CD4-positive, CD25-positive, alpha-beta regulatory T cell (primary cell): Measurements from ENCODE around the gene RRP9. TPM values are rescaled to one million over a fixed set of nuclear protein-coding genes. Genes with fewer than 3 reads are reported as not detected.
A peak's percentile ranks its signal among the peaks of the same experiment; 100 is the strongest.

Experiments used
- ATAC-seq, 2 donors: fragments of 150-1000 bp; cut with Tn5 transposase; one replicate each; pipeline ENCODE4 v1.10.0; 2021; ENCODE audit warnings: low read depth in 2 of 2, moderate number of reproducible peaks in 2 of 2, moderate library complexity in 1 of 2
- DNase-seq, 3 donors: peaks; one replicate each; pipeline versions ENCODE4 v3.0.0 to v3.0.0-alpha.2; 2012 to 2022; ENCODE audit warnings: mixed read lengths in 1 of 3
- H3K27ac ChIP-seq: one replicate; pipeline ENCODE4 v1.7.0; 2013; ENCODE audit warnings: mild to moderate bottlenecking, low read length; ENCODE audit not compliant: insufficient read depth, poor library complexity, severe bottlenecking
- H3K27me3 ChIP-seq: one replicate; pipeline ENCODE4 v1.7.0; 2013; ENCODE audit warnings: low read length; ENCODE audit not compliant: control insufficient read depth, insufficient read depth
- H3K36me3 ChIP-seq: one replicate; pipeline ENCODE4 v1.7.0; 2013; ENCODE audit warnings: mild to moderate bottlenecking, low read length, moderate library complexity; ENCODE audit not compliant: control insufficient read depth, insufficient read depth
- H3K4me1 ChIP-seq: 2 replicates; pipeline ENCODE4 v1.7.0; 2013; ENCODE audit warnings: mild to moderate bottlenecking, low read length; ENCODE audit not compliant: insufficient read depth, control insufficient read depth, poor library complexity, severe bottlenecking
- H3K4me3 ChIP-seq: one replicate; pipeline ENCODE4 v1.7.0; 2013; ENCODE audit warnings: low read depth, mild to moderate bottlenecking, low read length, moderate library complexity
- H3K9me3 ChIP-seq, 2 experiments: 1 replicate in 1 of 2; 2 replicates in 1 of 2; pipeline ENCODE4 v1.7.0; 2013; ENCODE audit warnings: low read length in 2 of 2, mild to moderate bottlenecking in 1 of 2, moderate library complexity in 1 of 2; ENCODE audit not compliant: control insufficient read depth in 2 of 2
- H3K27ac Mint-ChIP-seq, 3 donors: one replicate each; pipeline ENCODE4 v1.8.0; 2020 to 2022; ENCODE audit warnings: mild to moderate bottlenecking in 3 of 3, mixed read lengths in 3 of 3, moderate library complexity in 2 of 3
- H3K27me3 Mint-ChIP-seq: one replicate; pipeline ENCODE4 v1.8.0; 2022; ENCODE audit warnings: mild to moderate bottlenecking, mixed read lengths
- H3K36me3 Mint-ChIP-seq: one replicate; pipeline ENCODE4 v1.8.0; 2020; ENCODE audit warnings: mixed read lengths
- H3K4me1 Mint-ChIP-seq, 4 donors: one replicate each; pipeline ENCODE4 v1.8.0; 2020 to 2022; ENCODE audit warnings: mixed read lengths in 4 of 4, mild to moderate bottlenecking in 1 of 4
- H3K4me3 Mint-ChIP-seq, 4 donors: one replicate each; pipeline ENCODE4 v1.8.0; 2020 to 2022; ENCODE audit warnings: mild to moderate bottlenecking in 4 of 4, mixed read lengths in 4 of 4, moderate library complexity in 3 of 4
- H3K9me3 Mint-ChIP-seq, 7 donors: one replicate each; pipeline ENCODE4 v1.8.0; 2020 to 2022; ENCODE audit warnings: mixed read lengths in 7 of 7, mild to moderate bottlenecking in 3 of 7, moderate library complexity in 2 of 7
- polyA plus RNA-seq, 4 donors: library from polyadenylated mRNA; unstranded; fragments of 300-500 nt; fragmentation: Illumina TruSeq; gene quantifications; one replicate each; pipeline ENCODE4 v1.2.3, GENCODE V29; 2021
- total RNA-seq: library from RNA; stranded (reverse); gene quantifications from one replicate; pipeline ENCODE4 v1.2.3, GENCODE V29; 2022

Gene RRP9
- total and polyA plus RNA-seq, 5 donors from 2014 or later: 11.2 to 25.4 (median 22.2) TPM

DNA sequence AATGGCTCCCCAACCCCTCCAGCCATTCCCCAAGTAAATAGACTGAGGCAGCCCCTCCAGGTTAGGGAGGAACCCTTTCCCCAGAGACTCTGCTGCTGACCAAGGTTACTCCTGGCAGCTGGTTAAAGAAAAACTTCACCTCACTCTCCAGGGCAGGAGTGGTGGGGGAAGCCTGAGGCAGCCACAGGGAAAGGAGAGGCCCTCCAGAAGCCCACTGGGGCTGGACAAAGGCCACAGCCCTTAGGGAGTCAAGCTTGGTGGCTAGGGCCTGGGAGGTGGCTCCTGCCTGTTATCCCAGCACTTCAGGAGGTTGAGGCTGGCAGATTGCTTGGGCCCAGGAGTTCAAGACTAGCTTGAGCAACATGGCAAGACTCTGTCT lies 42.6 kb upstream of the RRP9 start:
- Mint-ChIP-seq H3K9me3 (peaks cover 0 to 1% (median 0%) of the 10 kb centered on the region in 7 donors), H3K27ac (peak overlapping the region; percentile 36 to 98 (median 89)), H3K27me3 (no peaks in the 10 kb centered on the region), H3K4me3 (peak overlapping the region; percentile 48 to 95 (median 94)), H3K36me3 (no peaks in the 10 kb centered on the region), H3K4me1 (peaks cover 8 to 33% (median 19%) of the 10 kb centered on the region in 4 donors)
- Histone ChIP-seq H3K4me3 (no peak overlapping the region), H3K27ac (no peak overlapping the region), H3K36me3 (no peaks in the 10 kb centered on the region), H3K4me1 (peaks cover 30% of the 10 kb centered on the region), H3K9me3 (no peaks in the 10 kb centered on the region), H3K27me3 (no peaks in the 10 kb centered on the region)
- ATAC-seq (no peak), DNase-seq (no peak)

DNA sequence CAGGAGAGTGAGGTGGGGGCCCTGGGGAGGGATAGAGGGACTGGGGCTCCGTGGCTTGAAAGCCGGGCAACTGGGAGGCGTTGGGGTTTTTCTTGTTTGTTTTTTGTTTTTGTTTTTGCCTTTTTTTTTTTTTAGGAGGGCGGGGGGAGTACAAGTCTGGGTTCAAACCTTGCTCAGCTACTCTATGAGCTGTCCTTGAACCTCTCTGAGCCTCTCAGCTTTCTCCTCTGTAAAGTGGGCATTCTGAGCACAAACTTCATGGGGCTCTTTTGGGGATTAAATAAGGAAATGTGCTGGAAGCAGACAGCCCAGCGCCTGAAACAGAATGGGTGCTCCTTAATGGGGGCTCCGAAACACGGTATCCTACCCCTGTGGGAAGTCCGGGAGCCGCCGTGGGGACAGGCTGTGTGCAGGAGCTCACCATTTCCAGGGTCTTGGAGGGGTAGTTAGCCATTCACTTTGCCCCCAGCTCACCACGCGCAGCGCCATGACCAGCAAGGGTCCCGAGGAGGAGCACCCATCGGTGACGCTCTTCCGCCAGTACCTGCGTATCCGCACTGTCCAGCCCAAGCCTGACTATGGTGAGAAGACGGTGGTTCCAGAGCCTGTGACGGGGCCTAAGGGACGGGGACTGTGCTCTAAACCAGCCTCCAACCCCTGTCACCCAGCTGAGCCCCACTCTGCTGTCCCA lies 42.0 kb upstream of the RRP9 start:
- ATAC-seq: peak; percentile 4 to 8
- peaks cover 0 to 1% (median 0%) of the 10 kb centered on the region in 7 donors for H3K9me3 Mint-ChIP-seq

DNA sequence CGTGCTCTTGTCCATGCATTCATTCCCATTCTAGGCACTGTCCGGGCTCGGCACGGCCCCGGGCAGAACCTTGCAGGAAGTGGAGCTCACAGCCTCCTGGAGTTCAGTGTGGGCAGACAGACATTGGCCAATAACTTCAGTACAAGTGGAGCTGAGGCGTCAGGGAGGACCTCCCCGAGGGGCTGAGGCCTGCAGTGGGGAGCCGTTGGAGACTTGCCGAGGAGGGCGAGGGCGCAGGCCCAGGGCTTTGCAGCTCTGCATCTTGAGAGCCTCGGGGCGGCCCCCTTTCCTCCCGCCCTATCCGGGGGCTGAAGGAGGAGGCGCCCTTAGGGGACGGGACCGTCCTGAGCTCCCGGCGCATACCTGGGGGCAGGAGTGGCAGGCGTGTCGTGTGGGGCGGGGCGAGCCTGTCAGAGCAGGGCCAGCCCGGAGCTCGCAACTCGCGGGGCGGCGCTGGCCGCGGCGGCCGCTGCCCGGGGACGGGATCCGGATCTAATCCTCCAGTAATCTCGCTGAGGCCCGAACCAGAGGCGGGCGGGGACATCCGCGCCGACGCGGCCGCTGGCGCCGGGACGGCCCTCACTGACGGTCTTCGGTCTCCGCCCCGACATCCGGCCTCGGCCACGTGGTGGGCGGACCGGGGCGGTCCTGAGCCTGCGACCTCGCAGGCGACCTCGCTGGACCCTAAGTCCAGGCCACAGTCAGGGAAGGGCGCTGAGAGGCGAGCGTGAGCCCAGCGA lies 41.3 kb upstream of the RRP9 start, which contains the start of gene ACY1:
Gene ACY1, plus strand, starts transcription at position 698 of the 740 bp plus-strand sequence. CDS start 530 bp downstream, outside the sequence.
- Mint-ChIP-seq H3K4me3 (peak within 1 kb of the TSS; percentile 93 to 97 (median 94)), H3K27me3 (no peaks in the 10 kb centered on the region), H3K9me3 (no peaks in the 10 kb centered on the region), H3K36me3 (no peaks in the 10 kb centered on the region), H3K27ac (peak within 1 kb of the TSS; percentile 96 to 98 (median 98)), H3K4me1 (peaks cover 8 to 40% (median 21%) of the 10 kb centered on the region in 4 donors)
- Histone ChIP-seq H3K4me3 (peak within 1 kb of the TSS; percentile 86), H3K4me1 (peaks cover 31% of the 10 kb centered on the region), H3K27ac (peak within 1 kb of the TSS; percentile 85), H3K36me3 (no peaks in the 10 kb centered on the region), H3K27me3 (no peaks in the 10 kb centered on the region), H3K9me3 (no peaks in the 10 kb centered on the region)
- ATAC-seq: peak; percentile 67 to 71
- DNase-seq: peak; percentile 56 to 82 (median 76)

More for the DNA sequence above, 42.0 kb upstream of the RRP9 start:
- Histone ChIP-seq H3K4me3 (no peak overlapping the region), H3K9me3 (no peaks in the 10 kb centered on the region), H3K4me1 (peaks cover 30% of the 10 kb centered on the region), H3K27ac (peak overlapping the region; percentile 85), H3K36me3 (no peaks in the 10 kb centered on the region), H3K27me3 (no peaks in the 10 kb centered on the region)
- Mint-ChIP-seq H3K36me3 (no peaks in the 10 kb centered on the region), H3K27me3 (no peaks in the 10 kb centered on the region), H3K27ac (peak overlapping the region; percentile 89 to 98 (median 96)), H3K4me3 (peak overlapping the region; percentile 93 to 95 (median 94)), H3K4me1 (peaks cover 8 to 37% (median 21%) of the 10 kb centered on the region in 4 donors)
- DNase-seq: no peak

DNA sequence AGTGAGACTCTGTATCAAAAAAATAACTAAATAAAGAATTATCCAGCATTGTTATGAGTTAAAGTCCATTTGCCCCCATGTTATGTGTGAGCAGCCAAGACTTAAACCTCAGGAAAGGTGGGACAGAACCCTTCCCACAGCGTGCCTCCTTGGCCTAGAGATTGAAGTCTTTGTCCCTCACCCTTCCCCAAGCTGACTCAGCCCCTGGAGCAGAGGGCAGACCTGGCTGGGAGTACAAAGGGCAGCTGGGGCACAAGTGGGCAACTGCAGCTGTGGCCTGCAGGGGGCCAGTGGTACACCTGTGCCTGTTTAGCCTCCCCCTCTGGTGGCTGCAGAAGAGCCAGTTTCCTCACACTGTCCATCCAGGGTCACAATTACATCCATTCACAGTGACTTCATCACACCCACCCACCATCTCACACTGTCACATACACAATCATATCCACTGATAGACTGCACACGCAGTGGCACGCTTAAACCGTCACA lies 40.7 kb upstream of the RRP9 start:
- Mint-ChIP-seq H3K4me3 (peak overlapping the region; percentile 93 to 97 (median 94)), H3K27me3 (no peaks in the 10 kb centered on the region), H3K27ac (peak overlapping the region; percentile 96 to 98 (median 98)), H3K36me3 (no peaks in the 10 kb centered on the region), H3K4me1 (peaks cover 9 to 42% (median 20%) of the 10 kb centered on the region in 4 donors), H3K9me3 (no peaks in the 10 kb centered on the region)
- peak in 2 of 3 donors; percentile 14 to 54 for DNase-seq
- H3K4me1 ChIP-seq: peaks cover 37% of the 10 kb centered on the region
- H3K4me3 ChIP-seq: peak overlapping the region; percentile 86
- peak; percentile 16 to 22 for ATAC-seq
- no peaks in the 10 kb centered on the region for H3K27me3 ChIP-seq
- H3K9me3 ChIP-seq: no peaks in the 10 kb centered on the region
- no peaks in the 10 kb centered on the region for H3K36me3 ChIP-seq
- peak overlapping the region; percentile 85 for H3K27ac ChIP-seq

DNA sequence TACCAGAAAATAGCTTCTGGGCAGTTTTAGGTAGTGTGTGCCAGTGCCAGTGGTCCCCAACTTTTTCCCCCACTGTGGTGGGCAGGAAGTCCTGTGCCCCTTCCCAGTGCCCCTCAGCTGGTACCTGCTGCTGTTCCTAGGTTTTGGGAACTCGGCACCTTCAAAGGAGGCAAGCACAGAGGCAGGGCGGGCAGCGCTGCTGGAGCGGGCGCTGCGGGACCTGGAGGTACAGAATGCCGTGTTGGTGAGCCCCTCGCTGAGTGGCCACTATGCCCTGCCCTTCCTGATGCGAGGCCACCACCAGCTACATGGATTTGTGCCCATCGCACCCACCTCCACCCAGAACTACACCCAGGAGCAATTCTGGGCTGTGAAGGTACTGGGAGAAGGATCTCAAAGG lies 38.5 kb upstream of the RRP9 start:
- Mint-ChIP-seq H3K9me3 (no peaks in the 10 kb centered on the region), H3K4me1 (peaks cover 19 to 60% (median 28%) of the 10 kb centered on the region in 4 donors), H3K27me3 (no peaks in the 10 kb centered on the region), H3K36me3 (no peaks in the 10 kb centered on the region), H3K4me3 (no peak overlapping the region), H3K27ac (no peak overlapping the region)
- Histone ChIP-seq H3K4me3 (no peak overlapping the region), H3K27me3 (no peaks in the 10 kb centered on the region), H3K36me3 (no peaks in the 10 kb centered on the region), H3K9me3 (no peaks in the 10 kb centered on the region), H3K27ac (no peak overlapping the region), H3K4me1 (peaks cover 53% of the 10 kb centered on the region)
- no peak for DNase-seq
- ATAC-seq: no peak

DNA sequence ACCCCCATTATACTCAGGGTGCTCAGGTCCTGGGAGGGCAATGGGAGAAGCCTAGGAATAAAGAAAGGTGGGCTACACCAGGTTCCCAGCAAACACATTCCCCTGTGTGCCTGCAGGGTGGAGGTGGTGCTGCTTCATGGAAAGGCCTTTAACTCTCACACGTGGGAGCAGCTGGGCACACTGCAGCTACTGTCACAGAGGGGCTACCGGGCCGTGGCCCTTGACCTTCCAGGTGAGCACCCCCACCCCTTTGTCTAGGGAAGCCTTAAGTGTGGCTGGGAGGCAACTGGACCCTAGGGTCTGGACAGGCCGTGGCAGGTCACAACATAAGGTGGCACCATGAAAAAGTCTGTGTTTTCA lies 36.4 kb upstream of the RRP9 start:
- H3K4me3 Mint-ChIP-seq: peak overlapping the region in 1 of 4 donors; percentile 28
- H3K27me3 ChIP-seq: no peaks in the 10 kb centered on the region
- H3K4me1 ChIP-seq: peaks cover 59% of the 10 kb centered on the region
- H3K36me3 Mint-ChIP-seq: no peaks in the 10 kb centered on the region
- no peak overlapping the region for H3K27ac Mint-ChIP-seq
- no peaks in the 10 kb centered on the region for H3K9me3 ChIP-seq
- peaks cover 24 to 58% (median 34%) of the 10 kb centered on the region in 4 donors for H3K4me1 Mint-ChIP-seq
- peaks cover 6% of the 10 kb centered on the region for H3K27me3 Mint-ChIP-seq
- H3K4me3 ChIP-seq: no peak overlapping the region
- no peak for DNase-seq
- no peak for ATAC-seq
- no peaks in the 10 kb centered on the region for H3K9me3 Mint-ChIP-seq
- no peak overlapping the region for H3K27ac ChIP-seq
- H3K36me3 ChIP-seq: no peaks in the 10 kb centered on the region

DNA sequence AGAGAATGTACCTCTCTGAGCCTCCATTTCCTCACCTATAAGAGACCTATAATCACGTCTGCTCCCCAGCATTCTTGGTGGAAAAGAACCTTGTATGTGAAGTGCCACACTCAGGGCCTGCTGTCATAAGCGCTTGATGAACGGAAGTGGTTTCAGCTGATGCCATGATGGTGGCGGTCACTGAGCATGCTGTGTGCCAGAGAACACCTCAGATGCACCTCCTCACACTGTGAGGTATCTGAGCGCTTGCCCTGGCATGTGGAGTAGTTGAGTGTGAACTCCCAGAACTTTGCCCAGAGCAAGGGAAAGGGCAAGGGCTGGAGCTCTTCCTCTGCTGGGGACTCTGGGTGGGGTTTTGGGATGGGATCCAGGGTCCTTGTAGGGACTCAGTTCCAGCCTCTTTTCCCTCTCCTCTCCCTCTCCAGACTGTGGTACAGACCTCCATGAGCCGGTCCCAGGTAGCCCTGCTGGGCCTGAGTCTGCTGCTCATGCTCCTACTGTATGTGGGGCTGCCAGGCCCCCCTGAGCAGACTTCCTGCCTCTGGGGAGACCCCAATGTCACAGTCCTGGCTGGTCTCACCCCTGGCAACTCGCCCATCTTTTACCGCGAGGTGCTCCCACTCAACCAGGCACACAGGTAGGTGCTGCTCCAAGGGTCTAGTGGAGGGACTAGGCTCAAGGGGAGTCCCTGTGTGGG lies 35.9 kb upstream of the RRP9 start:
- ATAC-seq: peak; percentile 35 to 48
- H3K4me1 ChIP-seq: peaks cover 56% of the 10 kb centered on the region
- peak overlapping the region; percentile 61 to 92 (median 78) for H3K4me3 Mint-ChIP-seq
- no peak overlapping the region for H3K27ac ChIP-seq
- DNase-seq: peak; percentile 32 to 68 (median 53)
- peak overlapping the region; percentile 60 to 85 (median 83) for H3K27ac Mint-ChIP-seq
- peaks cover 6% of the 10 kb centered on the region for H3K27me3 Mint-ChIP-seq
- H3K9me3 ChIP-seq: no peaks in the 10 kb centered on the region
- no peaks in the 10 kb centered on the region for H3K36me3 Mint-ChIP-seq
- no peaks in the 10 kb centered on the region for H3K9me3 Mint-ChIP-seq
- no peak overlapping the region for H3K4me3 ChIP-seq
- H3K4me1 Mint-ChIP-seq: peaks cover 22 to 55% (median 31%) of the 10 kb centered on the region in 4 donors
- no peaks in the 10 kb centered on the region for H3K36me3 ChIP-seq
- H3K27me3 ChIP-seq: no peaks in the 10 kb centered on the region
